Hair follicle dermal papilla cell (primary cell): ENCODE data around the gene IPO4. TPM values are rescaled to one million over a fixed set of nuclear protein-coding genes. Genes with fewer than 3 reads are reported as not detected.

Experiments
- total RNA-seq: library from RNA; depleted of rRNA; stranded (reverse); fragments of >200 nt; gene quantifications from 2 replicates; pipeline ENCODE4 v1.2.3, GENCODE V29; 2012

The IPO4 gene, protein sequence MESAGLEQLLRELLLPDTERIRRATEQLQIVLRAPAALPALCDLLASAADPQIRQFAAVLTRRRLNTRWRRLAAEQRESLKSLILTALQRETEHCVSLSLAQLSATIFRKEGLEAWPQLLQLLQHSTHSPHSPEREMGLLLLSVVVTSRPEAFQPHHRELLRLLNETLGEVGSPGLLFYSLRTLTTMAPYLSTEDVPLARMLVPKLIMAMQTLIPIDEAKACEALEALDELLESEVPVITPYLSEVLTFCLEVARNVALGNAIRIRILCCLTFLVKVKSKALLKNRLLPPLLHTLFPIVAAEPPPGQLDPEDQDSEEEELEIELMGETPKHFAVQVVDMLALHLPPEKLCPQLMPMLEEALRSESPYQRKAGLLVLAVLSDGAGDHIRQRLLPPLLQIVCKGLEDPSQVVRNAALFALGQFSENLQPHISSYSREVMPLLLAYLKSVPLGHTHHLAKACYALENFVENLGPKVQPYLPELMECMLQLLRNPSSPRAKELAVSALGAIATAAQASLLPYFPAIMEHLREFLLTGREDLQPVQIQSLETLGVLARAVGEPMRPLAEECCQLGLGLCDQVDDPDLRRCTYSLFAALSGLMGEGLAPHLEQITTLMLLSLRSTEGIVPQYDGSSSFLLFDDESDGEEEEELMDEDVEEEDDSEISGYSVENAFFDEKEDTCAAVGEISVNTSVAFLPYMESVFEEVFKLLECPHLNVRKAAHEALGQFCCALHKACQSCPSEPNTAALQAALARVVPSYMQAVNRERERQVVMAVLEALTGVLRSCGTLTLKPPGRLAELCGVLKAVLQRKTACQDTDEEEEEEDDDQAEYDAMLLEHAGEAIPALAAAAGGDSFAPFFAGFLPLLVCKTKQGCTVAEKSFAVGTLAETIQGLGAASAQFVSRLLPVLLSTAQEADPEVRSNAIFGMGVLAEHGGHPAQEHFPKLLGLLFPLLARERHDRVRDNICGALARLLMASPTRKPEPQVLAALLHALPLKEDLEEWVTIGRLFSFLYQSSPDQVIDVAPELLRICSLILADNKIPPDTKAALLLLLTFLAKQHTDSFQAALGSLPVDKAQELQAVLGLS
- 45.1 and 55.2 TPM in 2 replicates for total RNA-seq

DNA sequence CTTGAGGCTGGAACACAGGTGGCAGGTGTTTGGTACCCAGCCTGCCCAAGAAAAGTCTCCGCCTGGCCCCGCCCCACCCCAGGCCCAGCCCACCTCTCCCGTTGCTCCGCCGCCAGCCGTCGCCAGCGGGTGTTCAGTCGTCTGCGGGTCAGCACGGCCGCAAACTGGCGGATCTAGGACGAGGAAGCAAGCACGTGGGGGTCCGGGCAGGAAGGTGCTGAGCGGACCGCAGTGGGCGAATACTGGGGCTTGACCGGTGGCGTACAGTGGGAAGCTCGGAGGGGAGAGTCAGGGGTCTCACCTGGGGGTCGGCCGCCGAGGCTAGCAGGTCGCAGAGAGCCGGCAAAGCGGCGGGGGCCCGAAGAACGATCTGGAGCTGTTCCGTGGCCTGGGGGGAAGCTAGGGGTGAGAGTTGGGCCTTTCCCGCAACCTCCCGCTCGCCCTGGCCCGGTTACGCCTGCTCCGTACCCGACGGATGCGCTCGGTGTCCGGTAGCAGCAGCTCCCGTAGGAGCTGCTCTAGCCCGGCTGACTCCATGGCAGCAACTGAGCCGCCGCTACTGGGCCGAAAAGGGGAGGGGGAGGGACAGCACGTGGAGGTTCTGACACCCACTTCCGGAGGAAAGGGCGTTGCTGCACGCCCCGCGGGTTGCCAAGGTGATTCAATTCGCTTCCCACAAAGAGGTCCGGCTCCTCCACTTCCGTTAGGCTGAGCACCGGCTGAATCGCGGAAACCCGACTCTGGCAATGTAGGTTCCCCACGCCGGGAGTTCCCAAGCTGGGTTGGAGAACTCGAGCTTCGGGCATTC is at the start of gene IPO4:
IPO4 (minus strand) TSS at position 566 of the 808 bp plus-strand sequence; CDS start at position 537, 29 bp downstream.

DNA sequence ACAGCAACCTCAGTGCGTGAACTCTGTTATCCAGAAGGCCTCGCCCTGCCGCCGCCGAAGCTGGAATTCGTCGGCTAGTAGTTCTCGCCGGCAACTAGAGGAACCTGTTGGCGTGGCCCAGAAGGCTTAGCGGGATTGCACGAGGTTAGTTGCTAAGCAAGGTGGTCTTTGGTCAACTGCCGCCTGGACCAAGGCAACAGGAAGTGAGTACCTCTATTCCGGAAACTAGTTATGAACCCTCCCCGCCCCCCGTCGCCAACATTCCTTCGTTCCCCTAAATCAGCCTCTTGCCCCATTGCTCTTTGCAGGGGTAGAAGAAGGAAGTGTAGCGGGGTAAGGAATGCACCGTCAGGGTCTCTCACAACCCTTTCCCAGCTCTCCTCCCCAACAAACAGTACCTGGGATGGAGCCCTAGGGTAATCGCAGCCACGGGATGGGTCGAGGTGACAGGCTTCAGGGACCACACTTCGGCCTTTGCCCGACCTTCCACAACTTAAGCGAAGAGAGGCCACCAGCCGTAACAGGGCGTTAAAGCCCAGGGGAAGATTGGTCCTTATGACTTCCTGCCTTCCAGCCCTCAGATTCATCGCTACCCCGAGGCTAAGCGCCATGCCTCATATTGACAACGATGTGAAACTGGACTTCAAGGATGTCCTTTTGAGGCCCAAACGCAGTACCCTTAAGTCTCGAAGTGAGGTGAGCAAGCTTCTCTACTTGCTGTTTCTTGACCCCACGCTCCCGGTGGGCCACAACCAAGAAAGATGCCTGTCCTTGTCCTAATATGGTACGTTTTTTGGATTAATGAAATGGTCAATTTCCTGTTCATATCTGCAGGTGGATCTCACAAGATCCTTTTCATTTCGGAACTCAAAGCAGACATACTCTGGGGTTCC is 44.3 kb upstream of the IPO4 start, which contains the start of gene GMPR2:
GMPR2 (plus strand) TSS at position 285 of the 893 bp plus-strand sequence; CDS start at position 610, 325 bp downstream.

DNA sequence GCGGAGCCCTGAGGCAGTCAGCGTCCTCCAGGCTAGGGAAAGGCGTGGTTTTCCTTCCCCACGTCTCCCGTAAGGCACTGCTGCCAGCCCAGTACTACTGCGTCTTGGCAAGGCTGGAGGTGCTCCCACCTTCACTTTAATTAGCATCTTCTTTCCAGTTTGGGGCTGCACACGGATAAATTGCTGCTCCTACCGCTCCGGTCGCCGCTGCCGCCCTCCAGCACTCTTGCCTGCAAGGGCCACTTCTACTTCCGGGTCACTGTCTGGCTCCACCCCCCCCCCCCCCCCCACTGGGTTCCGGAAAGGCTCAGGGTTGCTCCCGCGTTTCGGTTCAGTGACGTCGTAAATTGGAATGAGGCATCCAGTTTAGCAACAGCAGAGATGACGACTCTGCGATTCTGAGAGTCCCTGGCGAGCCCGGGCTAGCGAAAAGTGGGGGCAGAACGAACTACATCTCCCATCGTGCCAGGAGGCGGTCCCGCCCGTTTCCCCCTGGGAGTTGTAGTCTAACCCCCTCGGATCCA is 43.6 kb upstream of the IPO4 start, which contains the start of gene NEDD8:
NEDD8 (minus strand) TSS at position 247 of the 524 bp plus-strand sequence; CDS start at position 147, 100 bp downstream.

DNA sequence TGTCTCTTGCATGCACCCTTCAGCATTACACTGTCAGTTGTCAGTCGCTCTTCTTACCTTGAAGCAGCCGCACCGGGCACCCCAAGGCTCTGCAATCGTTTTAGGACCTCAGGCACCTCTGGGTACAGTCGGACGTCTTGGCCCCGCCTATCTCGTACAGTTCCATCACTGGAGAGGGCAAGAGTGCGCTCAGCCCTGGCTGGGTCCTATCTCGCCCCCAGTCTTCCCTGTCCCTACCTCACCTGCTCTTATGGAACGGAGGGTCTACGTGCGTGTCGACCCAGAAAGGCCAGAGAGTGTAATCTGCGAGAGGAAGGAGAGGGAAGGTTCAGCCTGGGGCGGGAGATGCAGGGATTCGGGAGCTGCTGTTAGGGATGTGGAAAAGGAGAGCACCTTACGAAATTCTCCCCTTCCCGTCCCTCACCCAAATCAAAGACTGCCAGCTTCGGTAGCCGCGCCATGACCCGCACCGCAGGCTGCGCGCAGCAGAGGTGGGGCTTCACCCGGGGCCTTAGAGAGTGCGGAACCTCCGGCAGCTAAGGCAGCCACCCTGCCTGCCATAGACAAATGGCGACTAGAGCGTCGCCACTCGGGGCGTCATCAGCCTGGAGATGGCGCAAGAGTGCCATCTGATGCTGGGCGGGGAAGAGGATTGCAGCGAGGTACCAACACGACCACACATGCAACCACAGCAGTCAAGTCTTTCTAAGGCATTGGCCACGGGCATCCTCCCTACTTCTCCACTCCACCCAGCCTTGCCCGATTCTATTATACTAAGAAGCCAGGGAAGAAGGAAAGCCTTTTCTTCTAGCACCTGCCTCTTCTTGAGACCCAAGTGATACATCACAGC is 27.1 kb upstream of the IPO4 start, which contains the start of gene MDP1:
MDP1 (minus strand) TSS at position 572 of the 850 bp plus-strand sequence; CDS start at position 461, 111 bp downstream.

DNA sequence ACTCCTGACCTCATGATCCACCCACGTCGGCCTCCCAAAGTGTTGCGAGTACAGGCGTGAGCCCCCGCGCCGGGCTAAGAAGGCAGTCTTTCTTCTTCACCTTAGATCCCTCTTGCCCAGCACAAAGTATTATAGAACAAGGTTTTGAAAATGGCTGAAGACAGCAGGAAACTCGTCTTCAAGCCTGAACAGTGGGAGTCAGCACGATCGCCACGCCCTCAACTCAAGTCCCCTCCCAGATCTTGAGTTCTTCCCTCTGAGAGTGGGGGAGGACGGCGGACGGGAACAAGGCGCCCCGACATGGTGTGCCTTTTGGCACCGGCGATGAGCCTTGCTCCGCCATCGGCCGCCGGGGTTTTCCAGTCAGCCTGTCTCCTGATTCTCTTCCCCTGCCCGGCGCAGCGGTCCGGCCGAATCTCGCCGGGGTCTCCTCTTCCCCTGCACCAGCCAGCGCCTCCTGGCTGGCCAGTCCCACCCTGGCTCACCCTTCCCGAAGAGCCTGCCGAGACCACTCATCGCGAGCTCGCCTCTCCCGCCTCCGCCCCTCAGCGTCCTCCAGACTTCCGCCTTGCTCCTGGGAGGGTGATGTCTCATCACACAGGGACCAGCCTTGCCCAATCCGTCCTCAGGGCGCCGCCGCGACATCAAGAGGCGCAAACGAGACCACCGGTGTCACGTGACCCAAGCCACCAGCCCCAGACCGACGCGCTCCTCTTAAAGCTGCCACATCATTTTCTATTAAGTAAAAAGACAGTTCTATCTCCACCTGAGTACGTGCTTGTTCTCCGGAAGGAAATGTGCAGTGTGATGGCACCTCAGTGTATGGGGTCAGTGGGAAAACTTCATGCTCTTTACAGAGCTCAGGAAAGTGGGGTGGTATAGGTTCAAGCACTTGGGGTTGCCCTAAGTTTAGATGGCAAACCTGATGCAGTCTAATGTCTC is 24.6 kb upstream of the IPO4 start, which contains the start of gene CHMP4A:
CHMP4A (minus strand) TSS at position 565 of the 942 bp plus-strand sequence; CDS start at position 516, 49 bp downstream.

DNA sequence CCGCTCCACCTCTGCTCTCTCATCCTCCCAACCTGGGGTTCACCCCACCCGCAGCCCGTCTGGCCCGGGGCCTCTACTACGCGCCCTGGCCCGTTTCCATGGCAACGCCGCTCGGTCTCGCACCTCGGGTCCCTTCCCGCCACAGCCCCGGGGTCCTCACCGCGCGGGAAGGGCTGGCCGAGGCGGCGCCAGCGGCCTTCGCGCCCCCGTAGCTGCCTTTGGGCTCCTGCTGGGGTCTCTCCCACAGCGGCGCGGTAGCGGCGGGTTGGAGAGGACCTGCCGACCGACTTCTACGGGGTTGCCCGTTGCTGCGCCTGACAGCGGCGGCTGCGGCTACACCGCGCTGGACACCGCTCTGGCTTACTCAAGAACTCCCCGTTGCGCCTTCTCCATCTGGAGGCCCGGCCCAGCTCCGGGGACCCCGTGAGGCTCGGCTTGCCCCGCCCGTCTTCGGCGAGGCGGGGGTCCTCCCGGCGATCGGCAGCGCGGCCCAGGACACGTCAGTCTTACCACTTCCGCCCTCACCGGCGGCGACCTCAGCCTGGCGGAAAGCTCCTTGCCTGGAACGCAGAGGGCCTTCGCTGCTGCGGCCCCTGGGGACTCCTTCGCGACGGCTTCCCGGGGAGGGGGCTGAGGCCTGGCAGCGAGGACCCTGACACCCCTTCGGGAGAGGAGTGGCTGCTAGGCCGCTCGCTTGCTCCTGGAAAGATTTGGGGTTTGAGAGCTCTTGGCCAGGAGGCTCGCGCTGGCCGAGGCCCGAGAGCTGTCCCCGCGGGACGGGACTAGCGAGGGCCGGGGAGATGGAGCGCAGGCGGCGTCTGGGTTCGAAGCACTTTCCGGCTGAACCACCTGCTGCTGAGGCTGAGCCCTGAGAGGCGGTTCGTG is 6.8 kb upstream of the IPO4 start, which contains the start of gene TM9SF1:
TM9SF1 (minus strand) TSS at position 256 of the 885 bp plus-strand sequence. CDS start 422 bp downstream, outside the sequence.

DNA sequence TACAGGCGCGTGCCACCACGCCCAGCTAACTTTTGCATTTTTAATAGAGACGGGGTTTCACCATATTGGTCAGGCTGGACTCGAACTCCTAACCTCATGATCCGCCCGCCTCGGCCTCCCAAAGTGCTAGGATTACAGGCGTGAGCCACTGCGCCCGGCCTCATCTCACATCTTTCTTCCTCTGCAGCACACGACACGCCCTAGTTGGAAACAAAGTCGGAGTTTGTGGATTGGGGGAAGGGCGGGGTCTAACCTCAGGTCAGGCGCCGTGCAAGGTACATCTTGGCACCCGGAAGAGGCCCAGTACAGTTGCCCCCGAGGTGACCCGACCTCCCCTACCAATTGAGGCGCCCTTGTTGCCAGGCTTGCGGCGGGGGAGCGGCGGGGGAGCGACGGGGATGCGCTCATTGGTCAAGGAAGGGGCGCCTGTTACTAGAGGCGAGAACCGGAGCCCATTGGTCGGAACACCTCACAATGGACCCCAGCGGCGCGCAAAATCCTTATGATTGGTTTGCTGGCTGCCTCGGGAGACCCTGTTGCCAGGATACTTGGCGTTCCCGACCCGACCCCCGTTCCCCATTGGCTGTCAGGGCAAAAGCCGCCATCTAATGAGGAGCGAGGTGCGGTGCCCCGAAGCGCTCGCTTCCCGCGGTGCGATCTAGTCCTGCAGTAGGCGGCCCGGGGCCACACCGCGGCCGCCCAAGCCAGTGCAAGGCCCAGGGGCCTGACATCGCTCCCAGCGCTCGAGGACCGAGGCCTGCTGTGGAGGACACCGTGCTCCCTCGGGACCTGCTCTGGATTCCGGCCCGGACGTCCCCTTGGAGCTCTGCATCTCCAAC is 17.0 kb downstream of the IPO4 start, which contains the start of gene REC8:
REC8 (plus strand) TSS at position 659 of the 839 bp plus-strand sequence. CDS start 473 bp downstream, outside the sequence.

DNA sequence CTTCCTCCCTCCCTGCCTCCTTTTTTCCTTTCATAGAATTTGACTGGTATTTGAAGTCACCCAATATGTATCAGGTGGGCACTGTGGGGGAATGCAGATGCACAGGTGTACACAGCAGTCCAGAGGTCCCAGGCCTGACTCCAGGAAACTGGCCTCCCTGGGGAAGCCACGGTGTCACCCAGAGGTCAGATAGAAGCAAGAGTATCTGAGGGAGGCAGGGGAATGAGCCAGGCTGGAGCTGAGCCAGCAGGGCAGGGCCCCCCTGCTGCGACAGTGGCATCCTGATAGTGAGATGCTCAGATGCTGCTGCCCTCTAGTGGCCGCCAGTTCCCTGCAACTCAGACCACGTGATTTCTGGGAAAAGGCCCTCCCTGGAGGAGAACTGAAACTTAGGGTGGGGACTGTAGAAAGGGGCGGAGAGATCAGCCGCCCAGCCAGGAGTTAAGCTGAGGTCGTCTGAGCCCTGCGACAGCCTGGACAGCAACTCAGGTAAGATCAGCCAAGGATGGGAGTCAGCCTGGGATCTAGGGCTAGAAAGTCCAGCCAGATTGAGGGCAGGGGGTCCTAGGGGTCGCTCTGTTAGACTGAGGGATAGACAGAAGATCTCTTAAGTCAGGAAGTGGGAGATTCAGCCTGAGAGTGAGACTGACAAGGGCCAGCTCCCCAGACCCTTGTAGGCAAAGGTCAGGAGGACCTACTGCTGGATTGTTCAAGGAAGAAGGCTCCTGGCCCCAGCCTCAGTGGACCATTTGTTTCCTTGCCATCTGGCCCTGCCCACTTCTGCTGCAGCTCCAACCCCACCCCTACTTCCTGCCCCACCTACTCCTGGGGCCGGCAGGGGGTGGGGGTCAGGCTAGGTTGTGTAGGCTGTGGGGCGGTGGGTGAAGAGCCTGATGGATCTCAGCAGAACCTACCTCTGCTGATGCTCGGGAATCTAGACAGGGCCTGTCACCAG is 27.5 kb downstream of the IPO4 start, which contains the start of gene IRF9:
IRF9 (plus strand) TSS at position 416 of the 955 bp plus-strand sequence. CDS start 880 bp downstream, outside the sequence.

DNA sequence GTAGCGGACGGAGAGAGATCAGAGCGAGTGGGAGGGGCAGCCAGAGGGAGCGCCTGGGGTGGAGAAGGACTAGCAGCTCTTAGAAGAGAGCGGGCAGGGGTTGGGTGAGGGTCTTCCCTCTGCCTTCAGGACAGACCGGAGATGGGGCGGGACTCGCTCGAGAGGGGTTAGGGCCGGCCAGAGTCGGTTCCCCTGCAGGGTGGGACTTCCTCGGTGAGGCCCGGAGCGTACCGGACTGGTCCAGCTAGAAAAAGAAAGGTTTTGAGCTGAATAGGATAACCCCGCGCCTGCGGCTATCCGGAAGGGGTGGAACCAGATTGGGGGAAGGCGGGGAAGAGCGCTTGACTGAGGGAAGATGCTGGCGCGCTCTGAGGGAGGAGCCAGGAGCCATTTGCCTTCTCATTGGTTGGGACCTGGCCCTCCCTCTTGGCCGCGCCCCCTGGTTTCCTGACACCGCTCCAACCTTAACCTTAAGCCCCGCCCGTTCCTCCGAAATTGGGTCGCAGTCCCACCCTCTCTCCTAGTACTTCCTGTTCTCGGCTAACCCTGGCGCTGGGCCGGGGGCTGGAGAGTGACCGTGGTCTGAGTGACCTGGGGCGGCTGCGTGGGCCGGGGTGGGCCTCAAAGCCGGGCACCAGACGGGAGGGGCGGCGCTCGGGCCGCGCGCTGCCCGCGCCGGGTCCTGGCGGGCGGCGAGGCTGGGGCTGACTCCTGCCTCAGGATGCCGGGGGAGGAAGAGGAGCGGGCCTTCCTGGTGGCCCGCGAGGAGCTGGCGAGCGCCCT is 41.4 kb downstream of the IPO4 start, which contains the start of gene RNF31:
RNF31 (plus strand) TSS at position 521 of the 783 bp plus-strand sequence; CDS start at position 722, 201 bp downstream.

DNA sequence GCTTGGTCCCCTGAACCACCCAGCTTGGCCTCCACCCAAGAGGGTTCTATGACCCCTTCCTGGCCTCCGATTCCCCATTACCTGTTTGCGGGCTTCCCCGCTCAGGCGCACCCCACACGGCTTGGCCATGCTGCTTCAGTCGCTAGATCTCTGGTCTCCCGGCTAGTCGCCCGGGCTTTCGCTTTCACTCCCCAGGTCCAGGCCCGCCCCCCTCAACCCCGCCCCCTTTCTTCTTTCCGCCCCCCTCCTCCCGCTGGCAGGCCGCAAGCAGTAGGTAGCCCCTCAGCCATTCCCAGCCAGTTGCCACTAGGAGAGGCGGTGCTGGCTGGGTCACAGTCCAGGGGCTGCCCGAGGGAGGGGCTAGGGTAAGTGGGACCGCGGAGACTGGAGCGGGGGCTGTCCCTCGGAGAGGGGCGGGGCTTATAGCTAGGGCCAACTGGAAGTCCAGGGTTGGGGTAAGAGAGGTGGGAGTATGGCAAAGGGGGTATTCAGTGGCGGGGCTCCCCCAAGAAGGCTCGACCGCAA is 42.1 kb downstream of the IPO4 start, which contains the start of gene PSME2:
PSME2 (minus strand) TSS at position 158 of the 525 bp plus-strand sequence; CDS start at position 129, 29 bp downstream.

DNA sequence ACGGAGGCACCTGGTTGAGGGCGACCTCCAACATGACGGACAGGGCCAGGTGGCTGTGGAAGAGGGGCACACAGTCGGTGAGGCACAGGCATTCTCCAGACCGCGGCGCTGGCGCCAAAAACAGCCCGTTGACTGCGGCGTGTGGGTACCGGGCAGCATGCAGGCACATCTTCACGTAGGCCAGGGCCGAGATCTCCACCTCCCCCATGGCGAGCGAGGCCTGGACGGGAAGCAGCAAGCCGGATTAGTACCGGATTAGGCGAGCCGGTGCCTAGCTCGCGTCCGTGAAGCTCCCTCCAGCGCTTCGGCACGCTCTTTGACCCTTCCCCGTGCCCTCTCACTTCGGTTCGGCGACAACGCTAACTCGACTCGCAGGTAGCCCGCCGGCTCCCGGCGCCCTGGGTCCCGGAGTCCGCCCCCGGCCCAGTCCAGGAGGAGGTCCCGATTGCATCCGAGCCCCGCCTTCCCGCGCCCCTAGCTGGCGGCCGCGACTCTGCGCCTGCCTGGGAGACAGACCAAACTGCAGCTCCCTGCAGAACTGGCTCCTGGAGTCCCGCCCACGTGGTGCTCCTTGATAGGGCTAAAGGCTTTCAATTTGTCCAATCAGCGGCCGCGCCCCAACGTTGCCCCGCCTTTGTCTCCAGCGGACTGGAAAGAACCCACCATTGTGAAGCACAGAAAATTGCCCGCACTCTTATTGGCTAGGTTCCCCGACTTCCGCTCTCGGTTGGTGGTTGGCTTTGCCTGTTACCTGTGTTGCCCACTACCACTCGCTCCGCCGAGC is 47.3 kb downstream of the IPO4 start, which contains the start of gene EMC9:
EMC9 (minus strand) TSS at position 495 of the 784 bp plus-strand sequence; CDS start at position 208, 287 bp downstream.

